H1 (cell line): Measurements from ENCODE around the gene CEBPZ. TPM values are rescaled to one million over a fixed set of nuclear protein-coding genes. Genes with fewer than 3 reads are reported as not detected.

ENCODE experiments used
- CTCF ChIA-PET: fragments of 300-600 bp; sonication (Branson Sonifier 250); formaldehyde crosslinking; loops from one replicate; lab custom pipeline; 2021; ENCODE audit not compliant: partially characterized antibody; lab: Charles Lee
- POLR2A ChIA-PET: fragments of 300-600 bp; sonication (Branson Sonifier 250); formaldehyde crosslinking; loops from one replicate; lab custom pipeline; 2021; ENCODE audit warnings: inconsistent platforms; ENCODE audit not compliant: partially characterized antibody; lab: Charles Lee
- DNase-seq, 2 experiments: peaks; one replicate each; pipeline versions ENCODE4 v3.0.0 to v3.0.0-alpha.2; 2010 to 2022; ENCODE audit warnings: low spot score in 2 of 2, low read depth in 1 of 2, mixed read lengths in 1 of 2
- FAIRE-seq: peaks from 2 replicates; lab custom pipeline; 2011; peaks lifted over from hg19 to GRCh38; lab: Jason Lieb, UNC
- H2AFZ ChIP-seq: 2 replicates; pipeline ENCODE4 v1.8.1; 2012; ENCODE audit warnings: low read length, inconsistent platforms
- H2AK5ac ChIP-seq: 2 replicates; pipeline ENCODE4 v1.6.1; 2013; ENCODE audit warnings: low read depth, low read length
- H2BK120ac ChIP-seq: replicated peaks from 2 replicates; pipeline ENCODE3; 2013; ENCODE audit warnings: low read depth, low read length, inconsistent platforms
- H2BK12ac ChIP-seq: 2 replicates; pipeline ENCODE4 v1.6.1; 2013; ENCODE audit warnings: low read depth, low read length
- H2BK15ac ChIP-seq: 2 replicates; pipeline ENCODE4 v1.6.1; 2013; ENCODE audit warnings: low read length
- H2BK20ac ChIP-seq: 2 replicates; pipeline ENCODE4 v1.6.1; 2013; ENCODE audit warnings: low read length
- H2BK5ac ChIP-seq: 2 replicates; pipeline ENCODE4 v1.6.1; 2013; ENCODE audit warnings: low read depth, low read length
- H3K14ac ChIP-seq: 2 replicates; pipeline ENCODE4 v1.6.1; 2013; ENCODE audit warnings: inconsistent platforms; ENCODE audit not compliant: insufficient read length
- H3K18ac ChIP-seq: 2 replicates; pipeline ENCODE4 v1.6.1; 2013; ENCODE audit warnings: low read length; ENCODE audit errors: extremely low read depth
- H3K23ac ChIP-seq: 2 replicates; pipeline ENCODE4 v1.6.1; 2013; ENCODE audit warnings: inconsistent platforms; ENCODE audit not compliant: insufficient read length
- H3K23me2 ChIP-seq: 2 replicates; pipeline ENCODE4 v1.6.1; 2013; ENCODE audit warnings: low read depth, low read length
- H3K27ac ChIP-seq: 2 replicates; pipeline ENCODE4 v1.6.1; 2011; ENCODE audit warnings: low read depth, low read length, inconsistent platforms
- H3K27me3 ChIP-seq, 4 experiments: replicated peaks in 1 of 4; 1 replicate in 1 of 4; 2 replicates in 3 of 4; pipeline versions ENCODE4 v1.6.1 to v1.8.1; 2011 to 2013; ENCODE audit warnings: low read length in 3 of 4, mild to moderate bottlenecking in 3 of 4, inconsistent platforms in 2 of 4, mixed read lengths in 2 of 4, moderate library complexity in 1 of 4; ENCODE audit not compliant: control insufficient read depth in 3 of 4, insufficient read depth in 3 of 4; ENCODE audit errors: extremely low read depth in 1 of 4
- H3K36me3 ChIP-seq, 4 experiments: 2 replicates each; pipeline versions ENCODE4 v1.6.1 to v1.8.1; 2011 to 2013; ENCODE audit warnings: mild to moderate bottlenecking in 4 of 4, low read length in 3 of 4, moderate library complexity in 2 of 4, control low read depth in 1 of 4, inconsistent platforms in 1 of 4; ENCODE audit not compliant: insufficient read depth in 4 of 4, control insufficient read depth in 2 of 4
- H3K4ac ChIP-seq: replicated peaks from 2 replicates; pipeline ENCODE3; 2013; ENCODE audit warnings: low read length, low read depth, mixed read lengths, inconsistent platforms; ENCODE audit not compliant: insufficient read length
- H3K4me1 ChIP-seq, 4 experiments: replicated peaks in 1 of 4; 1 replicate in 1 of 4; 2 replicates in 3 of 4; pipeline versions ENCODE4 v1.6.1 to v1.8.1; 2011 to 2013; ENCODE audit warnings: low read length in 3 of 4, inconsistent platforms in 2 of 4, mixed read lengths in 1 of 4; ENCODE audit not compliant: insufficient read depth in 4 of 4, control insufficient read depth in 3 of 4
- H3K4me2 ChIP-seq, 2 experiments: 2 replicates each; pipeline versions ENCODE4 v1.6.1 to v1.8.1; 2011 to 2013; ENCODE audit warnings: low read depth in 2 of 2, low read length in 2 of 2, control low read depth in 1 of 2, inconsistent platforms in 1 of 2, mild to moderate bottlenecking in 1 of 2; ENCODE audit not compliant: insufficient read depth in 1 of 2
- H3K4me3 ChIP-seq, 4 experiments: fragments of 200-600, 300-600 bp in 1 of 4; sonication (generic), shearing (Covaris generic), sonication (Bioruptor Twin) in 1 of 4; 2 replicates each; pipeline versions ENCODE4 v1.5.1 to v1.8.1; 2011 to 2016; ENCODE audit warnings: low read length in 4 of 4, low read depth in 3 of 4, control low read depth in 2 of 4, inconsistent platforms in 2 of 4, mild to moderate bottlenecking in 2 of 4, mixed read lengths in 1 of 4, moderate library complexity in 1 of 4; ENCODE audit not compliant: insufficient read depth in 2 of 4; ENCODE audit errors: extremely low read depth in 1 of 4
- H3K56ac ChIP-seq: replicated peaks from 2 replicates; pipeline ENCODE3; 2013; ENCODE audit warnings: low read depth, mild to moderate bottlenecking, mixed read lengths, low read length, inconsistent platforms; ENCODE audit not compliant: insufficient read length
- H3K79me1 ChIP-seq: 2 replicates; pipeline ENCODE4 v1.6.1; 2013; ENCODE audit warnings: low read depth, low read length, control low read depth
- H3K79me2 ChIP-seq, 2 experiments: 2 replicates each; pipeline versions ENCODE4 v1.6.1 to v1.8.1; 2012 to 2013; ENCODE audit warnings: low read length in 2 of 2, mild to moderate bottlenecking in 2 of 2, inconsistent platforms in 1 of 2; ENCODE audit not compliant: insufficient read depth in 2 of 2, control insufficient read depth in 1 of 2
- H3K9ac ChIP-seq, 4 experiments: replicated peaks in 1 of 4; 1 replicate in 1 of 4; 2 replicates in 3 of 4; pipeline versions ENCODE4 v1.6.1 to v1.8.1; 2011 to 2013; ENCODE audit warnings: low read depth in 3 of 4, low read length in 3 of 4, control low read depth in 2 of 4, mild to moderate bottlenecking in 2 of 4, moderate library complexity in 2 of 4, inconsistent platforms in 1 of 4; ENCODE audit errors: extremely low read depth in 1 of 4
- H3K9me3 ChIP-seq, 2 experiments: 2 replicates each; pipeline versions ENCODE4 v1.6.1 to v1.8.1; 2012 to 2013; ENCODE audit warnings: mild to moderate bottlenecking in 2 of 2, moderate library complexity in 2 of 2, control low read depth in 1 of 2, inconsistent platforms in 1 of 2, low read depth in 1 of 2, low read length in 1 of 2, mixed read lengths in 1 of 2; ENCODE audit not compliant: insufficient read depth in 2 of 2
- H4K20me1 ChIP-seq, 2 experiments: replicated peaks in 1 of 2; 2 replicates each; pipeline versions ENCODE3 to v1.8.1; 2011 to 2013; ENCODE audit warnings: inconsistent platforms in 2 of 2, low read length in 2 of 2, mild to moderate bottlenecking in 1 of 2; ENCODE audit not compliant: insufficient read depth in 2 of 2, control insufficient read depth in 1 of 2
- H4K5ac ChIP-seq: 2 replicates; pipeline ENCODE4 v1.6.1; 2013; ENCODE audit warnings: low read length, low read depth, mixed read lengths, inconsistent platforms; ENCODE audit not compliant: insufficient read length
- H4K8ac ChIP-seq: 2 replicates; pipeline ENCODE4 v1.8.0; 2013; ENCODE audit warnings: mild to moderate bottlenecking, moderate library complexity, low read length, inconsistent platforms; ENCODE audit not compliant: insufficient read depth; ENCODE audit errors: extremely low read depth
- H4K91ac ChIP-seq: replicated peaks from 2 replicates; pipeline ENCODE3; 2013; ENCODE audit warnings: low read length, mixed read lengths, inconsistent platforms; ENCODE audit not compliant: insufficient read length
- ASH2L ChIP-seq: fragments of 200-600, 300-600 bp; sonication (generic); IDR thresholded peaks from one replicate; pipeline ENCODE4 v1.7.1; 2017; ENCODE audit warnings: low read length
- ATF3 ChIP-seq: IDR thresholded peaks from 2 replicates; pipeline ENCODE4 v1.6.1; 2011; ENCODE audit warnings: low read depth, mild to moderate bottlenecking, low read length; ENCODE audit not compliant: insufficient read depth
- CEBPB ChIP-seq: IDR thresholded peaks from 2 replicates; pipeline ENCODE4 v1.6.1; 2012; ENCODE audit warnings: low read depth, low read length
- JUND ChIP-seq: IDR thresholded peaks from 2 replicates; pipeline ENCODE4 v1.6.1; 2011; ENCODE audit warnings: mild to moderate bottlenecking, improper control_type of control experiment, low read length
- POLR2A ChIP-seq, 2 experiments: IDR thresholded peaks; 1 replicate in 1 of 2; 2 replicates in 1 of 2; pipeline ENCODE4 v1.6.1; 2011; ENCODE audit warnings: low read depth in 2 of 2, low read length in 2 of 2, mild to moderate bottlenecking in 2 of 2; ENCODE audit errors: control extremely low read depth in 1 of 2
- POLR2AphosphoS5 ChIP-seq: IDR thresholded peaks from 2 replicates; pipeline ENCODE4 v1.6.1; 2011; ENCODE audit warnings: low read depth, low read length
- RBBP5 ChIP-seq: IDR thresholded peaks from 2 replicates; pipeline ENCODE4 v1.7.1; 2012; ENCODE audit warnings: low read depth, mild to moderate bottlenecking, inconsistent platforms, low read length, moderate library complexity, borderline replicate concordance
- SIN3A ChIP-seq, 2 experiments: IDR thresholded peaks in 1 of 2; conservative IDR thresholded peaks in 1 of 2; 2 replicates each; pipeline ENCODE4 v1.6.1; 2011 to 2012; ENCODE audit warnings: low read length in 2 of 2, improper control_type of control experiment in 1 of 2, low read depth in 1 of 2, mild to moderate bottlenecking in 1 of 2
- TAF1 ChIP-seq: IDR thresholded peaks from 2 replicates; pipeline ENCODE4 v1.6.1; 2011; ENCODE audit warnings: mild to moderate bottlenecking, low read depth, low read length
- TEAD4 ChIP-seq: IDR thresholded peaks from 2 replicates; pipeline ENCODE4 v1.6.1; 2012; ENCODE audit warnings: low read depth, low read length, inconsistent platforms, mixed read lengths
- WGBS, 2 experiments: shearing (Covaris generic) in 1 of 2; methylation state at CpG; one replicate each; pipeline versions ENCODE4 v1.1.6 to v1.1.7; 2013 to 2015; ENCODE audit warnings: low lambda C conversion rate in 2 of 2, mixed read lengths in 2 of 2, inconsistent platforms in 1 of 2, low coverage in 1 of 2, missing lambda C conversion rate in 1 of 2; ENCODE audit not compliant: insufficient replicate concordance in 2 of 2, insufficient coverage in 1 of 2, insufficient read length in 1 of 2; ENCODE audit errors: extremely low coverage in 1 of 2, missing lambda C conversion rate in 1 of 2; 5-methylcytosine and 5-hydroxymethylcytosine counted together
- polyA plus RNA-seq, 7 experiments: library from polyadenylated mRNA; depleted of rRNA in 3 of 7; stranded (reverse) in 5 of 7; unstranded in 2 of 7; fragments of >200 nt in 5 of 7; fragments of 200-250 nt in 2 of 7; gene quantifications; 1 replicate in 5 of 7; 2 replicates in 1 of 7; 4 replicates in 1 of 7; pipeline versions ENCODE4 v1.2.1 to v1.2.3, GENCODE V29; 2011 to 2013; ENCODE audit warnings: missing spikeins in 2 of 7, mixed read lengths in 2 of 7
- total RNA-seq: library from RNA; stranded (reverse); fragmentation: NEBNext Ultra II Directional; extraction: Animal tissue kit (Norgen Biotek cat#: 25700); gene quantifications from 2 replicates; pipeline ENCODE4 v1.2.1, GENCODE V29; 2021

CEBPZ gene
- total and polyA plus RNA-seq, 2 of the 8 experiments (the other 6 are each of a cell fraction or from before 2014, with no cell fraction given), result 19.1 to 201 TPM

- peak within 1 kb of the TSS; percentile 60 for H4K91ac ChIP-seq
- H2BK15ac ChIP-seq, result no peak within 1 kb of the TSS; the same call in 1 of the 2 replicates
- H3K56ac ChIP-seq, result peak within 1 kb of the TSS; percentile 48
- H3K4me3 ChIP-seq, result peak within 1 kb of the TSS; percentile 65 to 87 (median 69)
- peak within 1 kb of the TSS; percentile 75; the same call in 1 of the 2 replicates for H2BK12ac ChIP-seq
- H2AK5ac ChIP-seq, result no peak within 1 kb of the TSS; the same call in 1 of the 2 replicates
- H2AFZ ChIP-seq, result no peak within 1 kb of the TSS
- no peak for FAIRE-seq
- CTCF ChIA-PET, result interaction anchor here (0.8 to 8.8 kb wide), 5 partner anchors 8 to 28 kb away, joined by 3 to 48 read pairs (median 6); no protein-coding TSS in a partner anchor
- peak within 1 kb of the TSS; percentile 85 for H2BK5ac ChIP-seq
- H4K8ac ChIP-seq, result peak within 1 kb of the TSS; percentile 86
- no peaks in the 10 kb centered on the region for H4K20me1 ChIP-seq
- peak within 1 kb of the TSS; percentile 49; the same call in 1 of the 2 replicates for H3K27ac ChIP-seq
- H3K36me3 ChIP-seq, result peaks cover 0 to 18% (median 9%) of the 10 kb centered on the region in 4 experiments; a peak in 5 of 8 replicates
- H4K5ac ChIP-seq, result peak within 1 kb of the TSS; percentile 68
- H3K27me3 ChIP-seq, result no peaks in the 10 kb centered on the region
- H3K4ac ChIP-seq, result peak within 1 kb of the TSS; percentile 19
- no peak within 1 kb of the TSS for H3K14ac ChIP-seq
- no peak within 1 kb of the TSS for H3K23ac ChIP-seq
- H3K79me1 ChIP-seq, result no peaks in the 10 kb centered on the region
- H3K23me2 ChIP-seq, result peaks cover 6% of the 10 kb centered on the region
- DNase-seq, result peak; percentile 70 to 80
- H2BK120ac ChIP-seq, result no peak within 1 kb of the TSS
- H3K18ac ChIP-seq, result peak within 1 kb of the TSS; percentile 92
- no peaks in the 10 kb centered on the region for H3K9me3 ChIP-seq
- peak within 1 kb of the TSS; percentile 48 to 76 for H3K4me2 ChIP-seq
- no peak within 1 kb of the TSS for H2BK20ac ChIP-seq
- POLR2A ChIA-PET, result interaction anchor here (0.7 to 2.6 kb wide), 9 partner anchors 9 to 46 kb away, joined by 3 to 7 read pairs (median 4); no protein-coding TSS in a partner anchor
- peak within 1 kb of the TSS; percentile 52 to 70 (median 62) for H3K9ac ChIP-seq
- H3K79me2 ChIP-seq, result peaks cover 5 to 29% of the 10 kb centered on the region in 2 experiments; a peak in 3 of 4 replicates
- peaks cover 4 to 25% (median 8%) of the 10 kb centered on the region in 4 experiments; a peak in 5 of 7 replicates for H3K4me1 ChIP-seq
- 42% methylated on average over 70 of the region's 72 CpGs; no CpG with 5 or more reads in 1 of the 2 experiments for WGBS, 2 experiments
- peak; percentile 54; the same call in 1 of the 2 replicates for TF ChIP-seq TAF1
- peak; percentile 21; the same call in 1 of the 2 replicates for TF ChIP-seq POLR2AphosphoS5
- 0 out of 4 replicates have a peak, but pooled peaks of 1 of the 2 experiments have one; percentile 26 for TF ChIP-seq SIN3A (conservative IDR thresholded peaks at IDR 0.05 in 1 of 2, IDR thresholded peaks at IDR 0.05 in 1 of 2; ENCODE audit: low read depth in 1 of 2, low read length in 2 of 2)
- TF ChIP-seq POLR2A (IDR thresholded peaks at IDR 0.05; ENCODE audit: control extremely low read depth in 1 of 2, low read depth in 2 of 2, low read length in 2 of 2), result peak in 1 of 2 experiments; percentile 56; a peak in 2 of 3 replicates
- TF ChIP-seq CEBPB, result no peak
- TF ChIP-seq JUND, result no peak
- peak; percentile 44; the same call in 1 of the 2 replicates for TF ChIP-seq RBBP5
- TF ChIP-seq ATF3, result no peak
- TF ChIP-seq ASH2L, result peak; percentile 37
- TF ChIP-seq TEAD4, result no peak
Measured at GRCh38 chr2:37196320-37197195, 34.8 kb downstream of the CEBPZ start, which contains the start of gene CEBPZOS. Gene CEBPZOS, plus strand, starts transcription at chr2:37196496. Its CDS starts 3,209 bp downstream, at chr2:37199705.
